Measurements from ENCODE around the gene DIAPH2.

DNA sequence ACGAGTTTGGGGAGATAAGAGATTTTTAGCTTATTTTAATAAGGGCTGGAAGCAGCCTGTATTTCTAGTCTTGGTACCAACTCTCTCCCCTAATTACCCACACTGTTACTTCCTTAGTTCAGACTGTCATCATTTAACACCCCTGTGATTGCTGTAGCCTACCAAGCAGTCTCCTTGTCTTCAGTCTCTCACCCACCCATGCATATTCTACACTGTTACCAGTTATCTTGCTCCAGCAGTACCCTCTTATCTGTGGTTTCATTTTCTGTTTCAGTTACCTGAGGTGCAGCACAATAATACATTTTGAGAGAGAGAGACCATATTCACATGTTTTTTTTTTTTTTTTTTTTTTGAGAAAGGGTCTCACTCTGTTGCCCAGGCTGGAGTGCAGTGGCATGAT lies 80.2 kb downstream of the DIAPH2 start:
- TF ChIP-seq GATA2 (IDR thresholded peaks at IDR 0.05; ENCODE audit: low read depth, low read length) (no peak), GATA3 (IDR thresholded peaks at IDR 0.05; ENCODE audit: low read depth, low read length) (no peak)

Data from SH-SY5Y (cell line).